Bronchial epithelial cell (primary cell): ENCODE results near the gene WNT6. TPM values are rescaled to one million over a fixed set of nuclear protein-coding genes. Genes with fewer than 3 reads are reported as not detected.
A peak's percentile ranks its signal among the peaks of the same experiment; 100 is the strongest.

ENCODE experiments used
- DNase-seq: peaks from one replicate; pipeline ENCODE4 v3.0.0-alpha.2; 2010; ENCODE audit warnings: low read depth
- FAIRE-seq: peaks from 2 replicates; lab custom pipeline; 2011; peaks lifted over from hg19 to GRCh38; lab: Jason Lieb, UNC
- H3K27me3 ChIP-seq: 2 replicates; pipeline ENCODE4 v1.5.1; 2011; ENCODE audit warnings: low read length; ENCODE audit not compliant: control insufficient read depth, insufficient read depth
- H3K36me3 ChIP-seq: 2 replicates; pipeline ENCODE4 v1.5.1; 2011; ENCODE audit warnings: low read length; ENCODE audit not compliant: control insufficient read depth, insufficient read depth
- H3K4me3 ChIP-seq: 2 replicates; pipeline ENCODE4 v1.5.1; 2011; ENCODE audit warnings: mild to moderate bottlenecking, low read depth, low read length, control low read depth
- CTCF ChIP-seq: IDR thresholded peaks from 2 replicates; pipeline ENCODE4 v1.5.1; 2011; ENCODE audit warnings: mild to moderate bottlenecking, moderate library complexity, low read length, control low read depth, inconsistent platforms; ENCODE audit not compliant: insufficient read depth, severe bottlenecking
- total RNA-seq: library from RNA; depleted of rRNA; stranded (reverse); fragments of >200 nt; gene quantifications from 2 replicates; pipeline ENCODE4 v1.2.1, GENCODE V29; 2014

WNT6 gene
- total RNA-seq, 1 donor from 2014 or later = not detected

GRCh38 chr2:218872645-218873358 is 13.2 kb downstream of the WNT6 start:
- DNase-seq (no peak), FAIRE-seq (no peak)
- no peaks in the 10 kb centered on the region for H3K36me3 ChIP-seq
- TF ChIP-seq CTCF = no peak
- peaks cover 16% of the 10 kb centered on the region for H3K27me3 ChIP-seq
- H3K4me3 ChIP-seq = no peak overlapping the region

GRCh38 chr2:218873359-218874194 is 14.0 kb downstream of the WNT6 start:
- Histone ChIP-seq H3K27me3 (peaks cover 15% of the 10 kb centered on the region), H3K36me3 (no peaks in the 10 kb centered on the region), H3K4me3 (no peak overlapping the region)
- no peak for TF ChIP-seq CTCF
- DNase-seq = no peak
- no peak for FAIRE-seq

GRCh38 chr2:218875692-218876246 is 16.2 kb downstream of the WNT6 start:
- FAIRE-seq (no peak), DNase-seq (no peak)
- Histone ChIP-seq H3K36me3 (no peaks in the 10 kb centered on the region), H3K27me3 (peaks cover 16% of the 10 kb centered on the region), H3K4me3 (no peak overlapping the region)
- no peak for TF ChIP-seq CTCF

GRCh38 chr2:218876562-218877219 is 17.1 kb downstream of the WNT6 start:
- FAIRE-seq (no peak), DNase-seq (peak; percentile 62)
- H3K27me3 ChIP-seq = peaks cover 13% of the 10 kb centered on the region
- H3K36me3 ChIP-seq = no peaks in the 10 kb centered on the region
- H3K4me3 ChIP-seq = no peak overlapping the region
- peak; percentile 89 for TF ChIP-seq CTCF

DNA sequence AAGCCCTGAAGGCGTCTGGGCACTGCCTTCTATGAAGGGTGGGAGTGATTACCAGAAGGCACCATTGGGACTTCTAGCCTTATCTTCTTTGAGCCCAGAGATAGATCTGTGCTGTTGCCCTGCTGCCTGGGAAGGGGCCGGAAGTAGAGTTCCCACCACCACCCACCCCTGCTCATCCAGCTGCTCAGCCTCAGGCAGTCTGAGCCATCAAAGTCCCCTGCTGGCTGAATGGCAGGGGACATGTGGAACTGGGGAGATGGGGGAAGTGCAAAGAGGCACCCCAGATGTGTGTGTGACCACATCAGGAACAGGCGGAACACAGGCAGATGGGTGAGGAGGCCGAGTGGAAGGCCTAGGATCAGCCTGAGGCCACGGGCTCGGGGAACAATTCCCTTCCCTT is 17.7 kb downstream of the WNT6 start:
- no peak for DNase-seq

More for the DNA sequence above, 17.7 kb downstream of the WNT6 start:
- no peak for TF ChIP-seq CTCF
- H3K4me3 ChIP-seq = no peak overlapping the region
- peaks cover 11% of the 10 kb centered on the region for H3K27me3 ChIP-seq
- H3K36me3 ChIP-seq = no peaks in the 10 kb centered on the region
- no peak for FAIRE-seq
